GM12801 (cell line): ENCODE results near the gene TNFSF18.

ENCODE experiments used
- CTCF ChIP-seq: IDR thresholded peaks from one replicate; pipeline ENCODE4 v1.5.1; 2011; ENCODE audit warnings: control low read depth; ENCODE audit not compliant: insufficient read length; ENCODE audit errors: extremely low read depth

TNFSF18 gene

GRCh38 chr1:173084292-173084691 is 33.6 kb upstream of the TNFSF18 start:
- TF ChIP-seq CTCF = no peak

- no peak for TF ChIP-seq CTCF
These were observed 32.2 kb upstream of the TNFSF18 start for GRCh38 chr1:173082913-173083312.

- TF ChIP-seq CTCF = no peak
These were observed 13.3 kb upstream of the TNFSF18 start for GRCh38 chr1:173064011-173064410.

GRCh38 chr1:173063171-173063570 is 12.4 kb upstream of the TNFSF18 start:
- no peak for TF ChIP-seq CTCF

- TF ChIP-seq CTCF = no peak
These were observed 11.6 kb upstream of the TNFSF18 start for GRCh38 chr1:173062150-173062938.

- no peak for TF ChIP-seq CTCF
These were observed 7.8 kb upstream of the TNFSF18 start for GRCh38 chr1:173058556-173058955.

GRCh38 chr1:173057984-173058383 is 7.2 kb upstream of the TNFSF18 start:
- TF ChIP-seq CTCF = no peak

- TF ChIP-seq CTCF = no peak
These were observed 5.6 kb upstream of the TNFSF18 start for GRCh38 chr1:173056365-173056764.
